Mesothelial cell of epicardium (in vitro differentiated cells): ENCODE data around the gene SARS1. TPM values are rescaled to one million over a fixed set of nuclear protein-coding genes. Genes with fewer than 3 reads are reported as not detected.

Source experiments
- DNase-seq, 2 experiments: peaks; one replicate each; pipeline ENCODE4 v3.0.0; 2021; ENCODE audit warnings: low spot score in 2 of 2; ENCODE audit not compliant: unreplicated experiment in 2 of 2
- H3K27ac Mint-ChIP-seq: 2 replicates; pipeline ENCODE4 v1.8.0; 2021; ENCODE audit warnings: mixed read lengths
- H3K27me3 Mint-ChIP-seq: 2 replicates; pipeline ENCODE4 v1.8.0; 2021; ENCODE audit warnings: low read depth, mixed read lengths
- H3K36me3 Mint-ChIP-seq: 2 replicates; pipeline ENCODE4 v1.8.0; 2021; ENCODE audit warnings: mixed read lengths
- H3K4me1 Mint-ChIP-seq: 2 replicates; pipeline ENCODE4 v1.8.0; 2021; ENCODE audit warnings: mixed read lengths
- H3K4me3 Mint-ChIP-seq: 2 replicates; pipeline ENCODE4 v1.8.0; 2021; ENCODE audit warnings: mild to moderate bottlenecking, moderate library complexity, mixed read lengths
- H3K9me3 Mint-ChIP-seq: 2 replicates; pipeline ENCODE4 v1.8.0; 2021; ENCODE audit warnings: mixed read lengths
- total RNA-seq: library from RNA; stranded (reverse); gene quantifications from 3 replicates; pipeline ENCODE4 v1.2.1, GENCODE V29; 2021
- TF ChIP-seq, protein P1 (sequence below): fragments of 200-600 bp; sonication (generic); IDR thresholded peaks from one replicate; pipeline ENCODE4 v1.5.0; 2021; ENCODE audit warnings: antibody characterized with exemption; ENCODE audit not compliant: unreplicated experiment

The SARS1 gene
- total RNA-seq, 1 donor from 2014 or later: 104 TPM

GRCh38 chr1:109269212-109269980, 55.7 kb downstream of the SARS1 start:
- Mint-ChIP-seq H3K4me3 (no peak overlapping the region), H3K36me3 (peaks cover 11% of the 10 kb centered on the region), H3K4me1 (peaks cover 18% of the 10 kb centered on the region), H3K27ac (no peak overlapping the region), H3K27me3 (no peaks in the 10 kb centered on the region), H3K9me3 (no peaks in the 10 kb centered on the region)
- TF ChIP-seq, protein P1, sequence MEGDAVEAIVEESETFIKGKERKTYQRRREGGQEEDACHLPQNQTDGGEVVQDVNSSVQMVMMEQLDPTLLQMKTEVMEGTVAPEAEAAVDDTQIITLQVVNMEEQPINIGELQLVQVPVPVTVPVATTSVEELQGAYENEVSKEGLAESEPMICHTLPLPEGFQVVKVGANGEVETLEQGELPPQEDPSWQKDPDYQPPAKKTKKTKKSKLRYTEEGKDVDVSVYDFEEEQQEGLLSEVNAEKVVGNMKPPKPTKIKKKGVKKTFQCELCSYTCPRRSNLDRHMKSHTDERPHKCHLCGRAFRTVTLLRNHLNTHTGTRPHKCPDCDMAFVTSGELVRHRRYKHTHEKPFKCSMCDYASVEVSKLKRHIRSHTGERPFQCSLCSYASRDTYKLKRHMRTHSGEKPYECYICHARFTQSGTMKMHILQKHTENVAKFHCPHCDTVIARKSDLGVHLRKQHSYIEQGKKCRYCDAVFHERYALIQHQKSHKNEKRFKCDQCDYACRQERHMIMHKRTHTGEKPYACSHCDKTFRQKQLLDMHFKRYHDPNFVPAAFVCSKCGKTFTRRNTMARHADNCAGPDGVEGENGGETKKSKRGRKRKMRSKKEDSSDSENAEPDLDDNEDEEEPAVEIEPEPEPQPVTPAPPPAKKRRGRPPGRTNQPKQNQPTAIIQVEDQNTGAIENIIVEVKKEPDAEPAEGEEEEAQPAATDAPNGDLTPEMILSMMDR: no peak
- no peak for DNase-seq

DNA sequence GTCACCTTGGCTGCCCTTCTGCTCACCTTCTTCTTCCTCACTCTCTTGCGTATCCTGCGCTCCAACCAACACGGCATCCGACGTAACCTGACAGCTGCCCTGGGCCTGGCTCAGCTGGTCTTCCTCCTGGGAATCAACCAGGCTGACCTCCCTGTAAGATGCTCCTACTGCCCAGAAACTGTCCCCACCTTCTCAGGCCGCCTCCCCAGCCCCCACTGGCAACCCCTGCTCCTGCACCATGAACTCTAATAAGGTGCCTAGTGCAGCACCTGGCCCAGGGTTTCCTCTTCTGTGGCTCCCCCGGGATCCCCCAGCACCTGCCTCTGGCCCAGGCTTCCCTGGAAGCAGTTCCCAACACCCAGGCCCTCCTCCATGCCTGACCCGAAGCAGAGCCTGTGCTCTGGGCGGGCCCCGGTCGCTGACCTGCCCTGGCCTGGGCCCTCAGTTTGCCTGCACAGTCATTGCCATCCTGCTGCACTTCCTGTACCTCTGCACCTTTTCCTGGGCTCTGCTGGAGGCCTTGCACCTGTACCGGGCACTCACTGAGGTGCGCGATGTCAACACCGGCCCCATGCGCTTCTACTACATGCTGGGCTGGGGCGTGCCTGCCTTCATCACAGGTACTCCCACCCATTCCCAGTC, 56.4 kb downstream of the SARS1 start:
- H3K36me3 Mint-ChIP-seq: peaks cover 11% of the 10 kb centered on the region
- no peak overlapping the region for H3K27ac Mint-ChIP-seq
- no peak for DNase-seq
- no peaks in the 10 kb centered on the region for H3K27me3 Mint-ChIP-seq
- no peaks in the 10 kb centered on the region for H3K9me3 Mint-ChIP-seq
- peaks cover 25% of the 10 kb centered on the region for H3K4me1 Mint-ChIP-seq
- TF ChIP-seq, protein P1: no peak
- H3K4me3 Mint-ChIP-seq: no peak overlapping the region

GRCh38 chr1:109270623-109271317, 57.1 kb downstream of the SARS1 start:
- TF ChIP-seq, protein P1: no peak
- Mint-ChIP-seq H3K4me1 (peaks cover 32% of the 10 kb centered on the region), H3K27ac (no peak overlapping the region), H3K9me3 (no peaks in the 10 kb centered on the region), H3K36me3 (peaks cover 11% of the 10 kb centered on the region), H3K4me3 (no peak overlapping the region), H3K27me3 (no peaks in the 10 kb centered on the region)
- no peak for DNase-seq

DNA sequence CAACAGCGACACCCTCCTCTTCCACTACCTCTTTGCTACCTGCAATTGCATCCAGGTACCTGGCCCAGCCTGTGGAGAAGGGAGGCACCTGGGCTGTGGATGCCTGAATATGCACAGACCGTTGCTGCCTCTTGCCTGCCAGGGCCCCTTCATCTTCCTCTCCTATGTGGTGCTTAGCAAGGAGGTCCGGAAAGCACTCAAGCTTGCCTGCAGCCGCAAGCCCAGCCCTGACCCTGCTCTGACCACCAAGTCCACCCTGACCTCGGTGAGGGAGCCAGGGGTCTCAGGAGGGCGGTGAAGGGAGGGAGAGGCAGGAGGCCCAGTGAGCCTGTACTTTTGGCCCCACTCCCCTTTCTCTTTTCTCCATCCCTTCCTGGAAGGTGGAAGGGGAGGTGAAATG, 57.7 kb downstream of the SARS1 start:
- Mint-ChIP-seq H3K27me3 (no peaks in the 10 kb centered on the region), H3K9me3 (no peaks in the 10 kb centered on the region), H3K36me3 (peaks cover 11% of the 10 kb centered on the region), H3K4me3 (no peak overlapping the region), H3K4me1 (peaks cover 35% of the 10 kb centered on the region), H3K27ac (no peak overlapping the region)
- no peak for DNase-seq
- TF ChIP-seq, protein P1: no peak

DNA sequence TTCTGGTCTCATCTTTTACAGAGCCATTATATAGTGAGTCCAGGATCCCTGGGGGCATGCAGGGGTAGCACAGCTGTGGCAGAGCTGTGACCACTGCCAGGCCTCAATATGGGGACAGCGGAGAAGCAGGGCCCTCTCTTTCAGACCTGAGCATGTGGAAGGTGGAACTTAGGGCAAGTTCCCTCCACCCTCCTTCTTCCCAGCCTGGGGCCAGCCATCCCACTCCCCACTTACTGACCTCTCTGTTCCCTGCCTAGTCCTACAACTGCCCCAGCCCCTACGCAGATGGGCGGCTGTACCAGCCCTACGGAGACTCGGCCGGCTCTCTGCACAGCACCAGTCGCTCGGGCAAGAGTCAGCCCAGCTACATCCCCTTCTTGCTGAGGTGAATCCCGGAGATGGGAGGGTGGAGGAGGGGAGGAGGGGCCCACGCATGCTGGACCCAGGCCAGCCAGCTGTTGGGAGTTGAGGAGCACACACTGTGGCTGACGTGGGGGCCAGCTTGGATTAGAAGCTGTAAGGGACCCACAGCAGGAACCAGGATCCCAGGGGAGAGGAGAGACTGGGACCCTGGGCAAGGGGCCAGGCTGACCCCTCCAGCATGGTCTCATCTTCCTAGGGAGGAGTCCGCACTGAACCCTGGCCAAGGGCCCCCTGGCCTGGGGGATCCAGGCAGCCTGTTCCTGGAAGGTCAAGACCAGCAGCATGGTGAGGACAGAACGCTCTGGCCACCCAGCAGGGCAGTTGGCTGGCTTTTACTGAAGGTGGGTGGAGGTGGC, 58.5 kb downstream of the SARS1 start:
- Mint-ChIP-seq H3K36me3 (peaks cover 11% of the 10 kb centered on the region), H3K27ac (peak overlapping the region; percentile 34), H3K4me1 (peaks cover 37% of the 10 kb centered on the region), H3K9me3 (no peaks in the 10 kb centered on the region), H3K27me3 (no peaks in the 10 kb centered on the region), H3K4me3 (no peak overlapping the region)
- DNase-seq: no peak
- TF ChIP-seq, protein P1: no peak
